HG03039 (cell line): Measurements from ENCODE around the gene SGK2.
"Not testable (repeated sequence)": the region's sequence is repeated elsewhere in the genome, so short reads cannot be mapped to it uniquely, and the experiment has no call there.

Experiments used
- ATAC-seq: cut with Tn5 transposase; IDR thresholded peaks from one replicate; pipeline ENCODE4 v1.9.1; 2021; ENCODE audit warnings: mild to moderate bottlenecking, moderate library complexity; ENCODE audit not compliant: unreplicated experiment

The SGK2 gene

GRCh38 chr20:43590392-43591303, 31.8 kb downstream of the SGK2 start, which contains the start of gene IFT52:
IFT52 (plus strand) TSS chr20:43590937; CDS start chr20:43594699, 3,762 bp downstream.
- ATAC-seq = peak; percentile 98

- not testable (repeated sequence) for ATAC-seq
These were observed 43.1 kb downstream of the SGK2 start for GRCh38 chr20:43601960-43602359.

GRCh38 chr20:43603124-43603523, 44.3 kb downstream of the SGK2 start:
- ATAC-seq = no peak

- no peak for ATAC-seq
These were observed 46.9 kb downstream of the SGK2 start for GRCh38 chr20:43605715-43606114.

- ATAC-seq = not testable (repeated sequence)
These were observed 48.5 kb downstream of the SGK2 start for GRCh38 chr20:43607278-43607677.

- ATAC-seq = no peak
These were observed 72.8 kb downstream of the SGK2 start for GRCh38 chr20:43631598-43631997.
